22Rv1 (cell line): ENCODE measurements around the gene RASGRP2.

ENCODE experiments used
- CTCF ChIP-seq: fragments of 450-650 bp; IDR thresholded peaks from 2 replicates; pipeline ENCODE4 v1.5.1; 2017; ENCODE audit warnings: mild to moderate bottlenecking
- ZFX ChIP-seq: fragments of 450-650 bp; IDR thresholded peaks from 2 replicates; pipeline ENCODE4 v1.6.1; 2017; ENCODE audit warnings: antibody characterized with exemption, borderline replicate concordance

- TF ChIP-seq CTCF = no peak
- TF ChIP-seq ZFX = no peak
Measured at GRCh38 chr11:64724863-64725532, 18.9 kb downstream of the RASGRP2 start.
